ENCODE data around the gene MRPL52. TPM values are rescaled to one million over a fixed set of nuclear protein-coding genes. Genes with fewer than 3 reads are reported as not detected.

The MRPL52 gene
- total and polyA plus RNA-seq, 2 experiments from 2014 or later: 97.9 to 259 TPM

DNA sequence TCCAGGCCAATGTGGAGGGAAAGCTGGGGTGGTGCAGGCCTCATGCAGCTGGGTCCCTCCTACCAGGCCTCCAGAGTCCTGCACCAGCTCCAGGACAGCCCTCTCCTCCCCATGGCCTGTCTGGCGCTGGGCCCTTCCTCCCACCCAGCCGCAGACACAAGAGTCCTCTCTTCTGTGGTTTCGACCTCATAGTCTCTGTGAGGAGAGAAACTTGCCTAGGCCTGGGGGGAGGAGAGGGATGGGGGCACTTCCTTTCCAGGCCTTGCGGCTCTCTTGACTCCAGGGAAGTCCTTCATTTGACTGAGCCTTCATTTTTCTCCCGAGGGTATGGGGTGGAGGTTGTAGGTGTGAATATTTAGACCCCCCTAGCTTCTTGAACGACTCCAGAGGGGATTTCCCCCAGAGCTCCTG is 8.9 kb downstream of the MRPL52 start:
- TF ChIP-seq, protein P1, sequence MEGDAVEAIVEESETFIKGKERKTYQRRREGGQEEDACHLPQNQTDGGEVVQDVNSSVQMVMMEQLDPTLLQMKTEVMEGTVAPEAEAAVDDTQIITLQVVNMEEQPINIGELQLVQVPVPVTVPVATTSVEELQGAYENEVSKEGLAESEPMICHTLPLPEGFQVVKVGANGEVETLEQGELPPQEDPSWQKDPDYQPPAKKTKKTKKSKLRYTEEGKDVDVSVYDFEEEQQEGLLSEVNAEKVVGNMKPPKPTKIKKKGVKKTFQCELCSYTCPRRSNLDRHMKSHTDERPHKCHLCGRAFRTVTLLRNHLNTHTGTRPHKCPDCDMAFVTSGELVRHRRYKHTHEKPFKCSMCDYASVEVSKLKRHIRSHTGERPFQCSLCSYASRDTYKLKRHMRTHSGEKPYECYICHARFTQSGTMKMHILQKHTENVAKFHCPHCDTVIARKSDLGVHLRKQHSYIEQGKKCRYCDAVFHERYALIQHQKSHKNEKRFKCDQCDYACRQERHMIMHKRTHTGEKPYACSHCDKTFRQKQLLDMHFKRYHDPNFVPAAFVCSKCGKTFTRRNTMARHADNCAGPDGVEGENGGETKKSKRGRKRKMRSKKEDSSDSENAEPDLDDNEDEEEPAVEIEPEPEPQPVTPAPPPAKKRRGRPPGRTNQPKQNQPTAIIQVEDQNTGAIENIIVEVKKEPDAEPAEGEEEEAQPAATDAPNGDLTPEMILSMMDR (IDR thresholded peaks at IDR 0.05; ENCODE audit: low read depth, low read length): no peak
- Histone ChIP-seq H3K4me3 (no peak overlapping the region), H3K4me1 (ENCODE audit: low read depth) (peaks cover 11% of the 10 kb centered on the region), H3K9me3 (ENCODE audit: low read depth) (no peaks in the 10 kb centered on the region), H3K27ac (no peak overlapping the region), H3K27me3 (no peaks in the 10 kb centered on the region), H3K36me3 (peaks cover 8% of the 10 kb centered on the region)
- peak in 1 of 2 donors; percentile 90 for DNase-seq (ENCODE audit: low read depth in 1 of 2, low spot score in 1 of 2)

DNA sequence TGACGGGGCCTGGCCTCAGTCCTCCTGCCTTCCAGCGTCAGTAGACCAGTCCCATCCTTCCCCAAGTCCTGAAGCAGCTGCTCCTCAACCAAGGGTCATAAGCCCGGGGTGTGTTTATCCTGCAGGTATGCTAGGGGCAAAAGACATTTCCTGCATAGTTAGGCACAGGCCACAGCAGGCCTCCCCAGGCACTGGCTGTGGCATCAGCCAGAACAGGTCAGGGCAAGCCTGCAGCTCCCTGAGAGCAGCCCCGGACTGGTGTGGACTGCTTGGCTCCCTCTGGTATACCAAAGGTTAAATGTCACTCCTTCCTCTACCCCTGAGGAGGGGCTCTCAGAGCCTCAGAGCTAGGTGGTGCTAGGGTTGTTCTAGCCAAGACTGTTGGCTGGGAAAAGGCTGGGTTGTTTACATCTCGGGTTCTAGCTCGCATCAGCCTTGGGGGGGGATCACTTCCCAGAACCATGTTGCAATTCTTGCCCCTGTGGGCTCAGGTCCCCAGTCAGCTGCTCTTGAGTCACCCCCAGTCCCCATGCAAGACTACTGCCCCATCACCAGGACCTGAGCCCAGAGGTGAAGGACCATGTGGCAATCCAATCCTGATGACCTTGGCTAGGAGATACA is 9.6 kb downstream of the MRPL52 start:
- Histone ChIP-seq H3K4me3 (no peak overlapping the region), H3K36me3 (peaks cover 2% of the 10 kb centered on the region), H3K4me1 (ENCODE audit: low read depth) (peaks cover 11% of the 10 kb centered on the region), H3K9me3 (ENCODE audit: low read depth) (no peaks in the 10 kb centered on the region), H3K27ac (no peak overlapping the region), H3K27me3 (no peaks in the 10 kb centered on the region)
- peak in 1 of 2 donors; percentile 56 for DNase-seq (ENCODE audit: low read depth in 1 of 2, low spot score in 1 of 2)
- TF ChIP-seq, protein P1 (IDR thresholded peaks at IDR 0.05; ENCODE audit: low read depth, low read length): no peak

DNA sequence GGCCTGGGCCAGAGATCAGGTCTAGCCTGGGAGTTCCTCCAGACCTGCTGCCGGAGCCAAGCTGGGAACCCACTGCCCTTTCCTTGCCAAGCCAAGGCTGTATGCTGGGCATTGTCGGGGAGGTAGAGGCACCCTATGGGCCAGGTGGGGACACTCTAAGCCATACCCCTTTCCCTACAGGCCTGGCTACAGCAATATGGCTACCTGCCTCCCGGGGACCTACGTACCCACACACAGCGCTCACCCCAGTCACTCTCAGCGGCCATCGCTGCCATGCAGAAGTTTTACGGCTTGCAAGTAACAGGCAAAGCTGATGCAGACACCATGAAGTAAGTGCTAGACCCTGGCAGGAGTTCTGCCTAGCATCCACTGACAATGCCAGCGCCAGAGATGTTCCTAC is 11.6 kb downstream of the MRPL52 start:
- no peak overlapping the region for H3K27ac ChIP-seq
- DNase-seq (ENCODE audit: low read depth in 1 of 2, low spot score in 1 of 2): no peak

DNA sequence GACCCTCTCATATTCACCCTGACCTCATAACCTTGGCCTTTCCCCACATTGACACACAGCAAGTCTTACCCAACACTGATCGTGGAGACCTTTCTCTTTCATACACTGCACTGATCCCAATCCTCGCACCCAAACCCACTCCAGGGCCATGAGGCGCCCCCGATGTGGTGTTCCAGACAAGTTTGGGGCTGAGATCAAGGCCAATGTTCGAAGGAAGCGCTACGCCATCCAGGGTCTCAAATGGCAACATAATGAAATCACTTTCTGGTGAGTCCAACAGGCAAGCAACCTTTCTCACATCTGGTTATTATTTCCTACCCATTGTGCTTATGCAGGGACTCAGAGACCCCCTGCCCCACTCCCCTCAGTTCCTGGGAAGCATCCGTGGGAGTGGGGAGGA is 12.1 kb downstream of the MRPL52 start:
- Histone ChIP-seq H3K36me3 (no peaks in the 10 kb centered on the region), H3K9me3 (ENCODE audit: low read depth) (no peaks in the 10 kb centered on the region), H3K27ac (no peak overlapping the region), H3K27me3 (no peaks in the 10 kb centered on the region), H3K4me1 (ENCODE audit: low read depth) (peaks cover 11% of the 10 kb centered on the region), H3K4me3 (no peak overlapping the region)
- no peak for DNase-seq (ENCODE audit: low read depth in 1 of 2, low spot score in 1 of 2)
- TF ChIP-seq, protein P1 (IDR thresholded peaks at IDR 0.05; ENCODE audit: low read depth, low read length): no peak

More for the DNA sequence above, 11.6 kb downstream of the MRPL52 start:
- H3K27me3 ChIP-seq: no peaks in the 10 kb centered on the region
- H3K4me1 ChIP-seq (ENCODE audit: low read depth): peaks cover 11% of the 10 kb centered on the region
- TF ChIP-seq, protein P1 (IDR thresholded peaks at IDR 0.05; ENCODE audit: low read depth, low read length): no peak
- no peaks in the 10 kb centered on the region for H3K36me3 ChIP-seq
- H3K9me3 ChIP-seq (ENCODE audit: low read depth): no peaks in the 10 kb centered on the region
- H3K4me3 ChIP-seq: no peak overlapping the region

DNA sequence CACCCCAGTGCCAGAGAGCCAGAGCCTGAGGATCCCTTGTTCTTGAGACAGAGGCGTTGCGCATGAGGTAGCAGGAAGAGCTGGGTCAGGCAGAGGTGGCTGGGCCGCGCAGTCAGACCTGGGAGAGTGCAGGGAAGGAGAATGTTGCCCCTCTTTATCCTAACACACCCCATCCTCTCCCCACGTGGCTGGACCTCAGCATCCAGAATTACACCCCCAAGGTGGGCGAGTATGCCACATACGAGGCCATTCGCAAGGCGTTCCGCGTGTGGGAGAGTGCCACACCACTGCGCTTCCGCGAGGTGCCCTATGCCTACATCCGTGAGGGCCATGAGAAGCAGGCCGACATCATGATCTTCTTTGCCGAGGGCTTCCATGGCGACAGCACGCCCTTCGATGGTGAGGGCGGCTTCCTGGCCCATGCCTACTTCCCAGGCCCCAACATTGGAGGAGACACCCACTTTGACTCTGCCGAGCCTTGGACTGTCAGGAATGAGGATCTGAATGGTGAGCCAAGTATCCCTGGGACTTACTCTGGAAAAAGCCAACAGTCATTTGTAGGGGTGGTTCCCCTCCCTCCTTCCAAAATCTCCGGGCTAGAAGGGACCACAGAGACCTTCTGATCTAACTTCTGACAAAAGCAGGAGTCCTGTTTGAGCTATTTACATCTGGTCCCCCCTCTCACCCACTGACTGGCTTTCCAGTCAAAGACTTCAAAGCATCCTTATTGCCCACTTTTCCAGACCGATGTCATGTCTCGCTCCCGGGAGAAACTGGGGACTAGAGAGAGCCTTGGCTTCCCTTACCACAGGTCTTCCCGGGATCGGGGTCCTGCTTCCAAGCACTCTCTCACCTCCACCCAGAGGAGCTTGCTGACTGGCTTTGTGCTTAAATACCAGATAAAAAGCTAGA is 12.8 kb downstream of the MRPL52 start:
- Histone ChIP-seq H3K4me3 (no peak overlapping the region), H3K4me1 (ENCODE audit: low read depth) (peaks cover 11% of the 10 kb centered on the region), H3K36me3 (no peaks in the 10 kb centered on the region), H3K27ac (no peak overlapping the region), H3K27me3 (no peaks in the 10 kb centered on the region), H3K9me3 (ENCODE audit: low read depth) (no peaks in the 10 kb centered on the region)
- TF ChIP-seq, protein P1 (IDR thresholded peaks at IDR 0.05; ENCODE audit: low read depth, low read length): no peak
- no peak for DNase-seq (ENCODE audit: low read depth in 1 of 2, low spot score in 1 of 2)
